Neural cell (in vitro differentiated cells): ENCODE results near the gene CRYGS. TPM values are rescaled to one million over a fixed set of nuclear protein-coding genes. Genes with fewer than 3 reads are reported as not detected.
A peak's percentile ranks its signal among the peaks of the same experiment; 100 is the strongest.

ENCODE experiments used
- H2AFZ ChIP-seq: fragments of 200-600, 300-800 bp; sonication (generic), shearing (Covaris generic); 2 replicates; pipeline ENCODE4 v1.6.0; 2014; ENCODE audit warnings: low read depth, mild to moderate bottlenecking, antibody characterized with exemption, low read length, moderate library complexity
- H3F3A ChIP-seq: fragments of 200-600 bp; shearing (Covaris generic); 2 replicates; pipeline ENCODE4 v1.6.1; 2016; ENCODE audit warnings: mild to moderate bottlenecking, moderate library complexity, mixed read lengths, antibody characterized with exemption, low read length; ENCODE audit not compliant: insufficient read depth, poor library complexity, severe bottlenecking
- H3K27ac ChIP-seq: fragments of 200-600, 300-800 bp; sonication (generic), shearing (Covaris generic); 2 replicates; pipeline ENCODE4 v1.5.1; 2014; ENCODE audit warnings: mild to moderate bottlenecking, low read length, moderate library complexity
- H3K27me3 ChIP-seq: fragments of 300-800, 200-600 bp; sonication (generic), shearing (Covaris generic); 2 replicates; pipeline ENCODE4 v1.6.0; 2014; ENCODE audit warnings: mild to moderate bottlenecking, low read depth, low read length, moderate library complexity; ENCODE audit not compliant: insufficient read depth
- H3K36me3 ChIP-seq: fragments of 300-800, 200-600 bp; sonication (generic), shearing (Covaris generic); 2 replicates; pipeline ENCODE4 v1.5.1; 2014; ENCODE audit warnings: mild to moderate bottlenecking, antibody characterized with exemption, low read length, moderate library complexity; ENCODE audit not compliant: insufficient read depth
- H3K4me2 ChIP-seq: fragments of 300-800, 200-600 bp; sonication (generic), shearing (Covaris generic); 2 replicates; pipeline ENCODE4 v1.6.0; 2014; ENCODE audit warnings: mild to moderate bottlenecking, low read length
- H3K4me3 ChIP-seq: fragments of 300-800, 200-600 bp; sonication (generic), shearing (Covaris generic); 2 replicates; pipeline ENCODE4 v1.5.1; 2014; ENCODE audit warnings: mild to moderate bottlenecking, low read length, moderate library complexity
- H3K79me2 ChIP-seq: fragments of 200-600 bp; shearing (Covaris generic); replicated peaks from 2 replicates; pipeline ENCODE4 v1.6.0; 2014; ENCODE audit warnings: mild to moderate bottlenecking, low read length, moderate library complexity; ENCODE audit not compliant: insufficient read depth
- H3K9ac ChIP-seq: fragments of 300-800, 200-600 bp; sonication (generic), shearing (Covaris generic); 2 replicates; pipeline ENCODE4 v1.6.1; 2016; ENCODE audit warnings: mild to moderate bottlenecking, low read length, mixed read lengths
- H3K9me2 ChIP-seq: fragments of 200-600 bp; shearing (Covaris generic); 2 replicates; pipeline ENCODE4 v1.6.1; 2016; ENCODE audit warnings: mild to moderate bottlenecking, low read length, mixed read lengths; ENCODE audit not compliant: insufficient read depth
- H3K9me3 ChIP-seq: fragments of 200-600, 300-800 bp; sonication (generic), shearing (Covaris generic); 2 replicates; pipeline ENCODE4 v1.6.1; 2016; ENCODE audit warnings: mild to moderate bottlenecking, mixed run types, low read length, moderate library complexity, mixed read lengths
- H4K20me1 ChIP-seq: fragments of 200-600 bp; shearing (Covaris generic); 2 replicates; pipeline ENCODE4 v1.6.1; 2016; ENCODE audit warnings: mild to moderate bottlenecking, mixed run types; ENCODE audit not compliant: insufficient read depth
- CTCF ChIP-seq: fragments of 450-650 bp; IDR thresholded peaks from 2 replicates; pipeline ENCODE4 v1.5.1; 2014; ENCODE audit warnings: antibody characterized with exemption, mild to moderate bottlenecking, moderate library complexity; ENCODE audit not compliant: poor library complexity, severe bottlenecking
- EP300 ChIP-seq: fragments of 450-650 bp; conservative IDR thresholded peaks from 2 replicates; pipeline ENCODE4 v1.6.1; 2014; ENCODE audit warnings: antibody characterized with exemption, mild to moderate bottlenecking, moderate library complexity; ENCODE audit not compliant: poor library complexity, severe bottlenecking
- EZH2 ChIP-seq: fragments of 200-600, 300-800 bp; shearing (Covaris generic), sonication (generic); IDR thresholded peaks from 2 replicates; pipeline ENCODE4 v1.6.1; 2014; ENCODE audit warnings: antibody characterized with exemption, low read length, borderline replicate concordance, mild to moderate bottlenecking; ENCODE audit not compliant: insufficient read depth, poor library complexity, severe bottlenecking
- MXI1 ChIP-seq: fragments of 450-650 bp; conservative IDR thresholded peaks from 2 replicates; pipeline ENCODE4 v1.6.1; 2014; ENCODE audit warnings: antibody characterized with exemption, mild to moderate bottlenecking; ENCODE audit not compliant: poor library complexity, severe bottlenecking
- POLR2AphosphoS5 ChIP-seq: IDR thresholded peaks from 2 replicates; pipeline ENCODE4 v1.6.1; 2012
- RAD21 ChIP-seq: fragments of 450-650 bp; conservative IDR thresholded peaks from 2 replicates; pipeline ENCODE4 v1.6.1; 2014; ENCODE audit warnings: antibody characterized with exemption, mild to moderate bottlenecking, moderate library complexity
- REST ChIP-seq: IDR thresholded peaks from 2 replicates; pipeline ENCODE4 v1.6.1; 2012; ENCODE audit warnings: borderline replicate concordance
- SMC3 ChIP-seq: fragments of 450-650 bp; conservative IDR thresholded peaks from 2 replicates; pipeline ENCODE4 v1.6.1; 2014; ENCODE audit warnings: antibody characterized with exemption, mild to moderate bottlenecking, moderate library complexity; ENCODE audit not compliant: poor library complexity
- TAF1 ChIP-seq: IDR thresholded peaks from 2 replicates; pipeline ENCODE4 v1.6.1; 2012; ENCODE audit warnings: low read depth
- polyA plus RNA-seq: library from polyadenylated mRNA; depleted of rRNA; stranded (reverse); fragments of >200 nt; gene quantifications from 2 replicates; pipeline ENCODE4 v1.2.3, GENCODE V29; 2014

Gene CRYGS
- polyA plus RNA-seq, 1 donor from 2014 or later = 7.7 TPM

- H3K9me2 ChIP-seq = no peaks in the 10 kb centered on the region
- no peak overlapping the region for H2AFZ ChIP-seq
- H4K20me1 ChIP-seq = no peaks in the 10 kb centered on the region
- H3K4me3 ChIP-seq = no peak overlapping the region
- H3K4me2 ChIP-seq = no peak overlapping the region
- H3K9ac ChIP-seq = no peak overlapping the region
- no peaks in the 10 kb centered on the region for H3K9me3 ChIP-seq
- no peak for TF ChIP-seq POLR2AphosphoS5
- TF ChIP-seq EP300 = no peak
- TF ChIP-seq RAD21 = no peak
- TF ChIP-seq CTCF = no peak
- TF ChIP-seq EZH2 = no peak
- no peak for TF ChIP-seq REST
- TF ChIP-seq TAF1 = no peak
- no peak for TF ChIP-seq SMC3
- TF ChIP-seq MXI1 = no peak
- H3K79me2 ChIP-seq = no peaks in the 10 kb centered on the region
- H3F3A ChIP-seq = no peaks in the 10 kb centered on the region
- no peak overlapping the region for H3K27ac ChIP-seq
- H3K36me3 ChIP-seq = no peaks in the 10 kb centered on the region
- no peaks in the 10 kb centered on the region for H3K27me3 ChIP-seq
Observed at GRCh38 chr3:186496016-186496415, 48.2 kb downstream of the CRYGS start.

- Histone ChIP-seq H3K27ac (no peak overlapping the region), H2AFZ (no peak overlapping the region), H3K9ac (no peak overlapping the region)
Observed at GRCh38 chr3:186493525-186494255, 50.5 kb downstream of the CRYGS start.

More at GRCh38 chr3:186493525-186494255, 50.5 kb downstream of the CRYGS start:
- Histone ChIP-seq H3K9me2 (no peaks in the 10 kb centered on the region), H3K4me2 (no peak overlapping the region), H3K9me3 (no peaks in the 10 kb centered on the region), H3K27me3 (no peaks in the 10 kb centered on the region), H3K4me3 (no peak overlapping the region), H3F3A (no peaks in the 10 kb centered on the region), H4K20me1 (no peaks in the 10 kb centered on the region), H3K79me2 (no peaks in the 10 kb centered on the region), H3K36me3 (no peaks in the 10 kb centered on the region)
- TF ChIP-seq CTCF (no peak), SMC3 (no peak), REST (no peak), POLR2AphosphoS5 (peak; percentile 30)
